ENCODE results near the gene C4orf50.

C4orf50 gene

GRCh38 chr4:5992828-5993321 is 25.4 kb downstream of the C4orf50 start:
- DNase-seq (ENCODE audit: low spot score) = no peak

GRCh38 chr4:5992171-5992827 is 25.9 kb downstream of the C4orf50 start:
- no peak for DNase-seq (ENCODE audit: low spot score)

- DNase-seq (ENCODE audit: low spot score) = no peak
Observed at GRCh38 chr4:5991405-5991804, 26.8 kb downstream of the C4orf50 start.

GRCh38 chr4:5990446-5991160 is 27.6 kb downstream of the C4orf50 start:
- DNase-seq (ENCODE audit: low spot score) = no peak

- no peak for DNase-seq (ENCODE audit: low spot score)
Observed at GRCh38 chr4:5989236-5990225, 28.7 kb downstream of the C4orf50 start.

GRCh38 chr4:5988086-5988845 is 30.0 kb downstream of the C4orf50 start:
- no peak for DNase-seq (ENCODE audit: low spot score)

GRCh38 chr4:5984843-5985242 is 33.4 kb downstream of the C4orf50 start:
- no peak for DNase-seq (ENCODE audit: low spot score)

GRCh38 chr4:5982156-5982973 is 35.9 kb downstream of the C4orf50 start:
- no peak for DNase-seq (ENCODE audit: low spot score)

GRCh38 chr4:5980436-5981155 is 37.6 kb downstream of the C4orf50 start:
- DNase-seq (ENCODE audit: low spot score) = no peak

GRCh38 chr4:5979981-5980380 is 38.2 kb downstream of the C4orf50 start:
- DNase-seq (ENCODE audit: low spot score) = peak; percentile 57

- DNase-seq (ENCODE audit: low spot score) = no peak
Observed at GRCh38 chr4:5976921-5977320, 41.3 kb downstream of the C4orf50 start.

GRCh38 chr4:5976431-5976830 is 41.8 kb downstream of the C4orf50 start:
- no peak for DNase-seq (ENCODE audit: low spot score)

- no peak for DNase-seq (ENCODE audit: low spot score)
Observed at GRCh38 chr4:5974321-5974720, 43.9 kb downstream of the C4orf50 start.

- DNase-seq (ENCODE audit: low spot score) = no peak
Observed at GRCh38 chr4:5973486-5974220, 44.6 kb downstream of the C4orf50 start.

GRCh38 chr4:5973033-5973432 is 45.2 kb downstream of the C4orf50 start:
- no peak for DNase-seq (ENCODE audit: low spot score)

GRCh38 chr4:5972571-5972970 is 45.7 kb downstream of the C4orf50 start:
- no peak for DNase-seq (ENCODE audit: low spot score)

- DNase-seq (ENCODE audit: low spot score) = peak; percentile 40
Observed at GRCh38 chr4:5971078-5971450, 47.2 kb downstream of the C4orf50 start.

- no peak for DNase-seq (ENCODE audit: low spot score)
Observed at GRCh38 chr4:5970381-5971077, 47.7 kb downstream of the C4orf50 start.

All from SK-N-DZ (cell line).